Upper lobe of left lung (tissue), 6 donors: ENCODE data around the gene MYO1E. TPM values are rescaled to one million over a fixed set of nuclear protein-coding genes. Genes with fewer than 3 reads are reported as not detected.

Experiments
- ATAC-seq, 2 donors: fragments of 200-7000 bp; cut with Tn5 transposase; one replicate each; pipeline ENCODE4 v1.9.1; 2022; ENCODE audit warnings: mild to moderate bottlenecking in 2 of 2, moderate library complexity in 2 of 2; ENCODE audit not compliant: low FRiP score in 2 of 2
- DNase-seq, 2 donors: peaks; one replicate each; pipeline ENCODE4 v3.0.0-alpha.2; 2019 to 2020
- H3K27ac ChIP-seq, 4 donors: fragments of 200-600 bp; sonication (generic); one replicate each; pipeline ENCODE4 v1.5.1; 2016 to 2019
- H3K27me3 ChIP-seq, 4 donors: fragments of 200-600 bp; sonication (generic); one replicate each; pipeline ENCODE4 v1.5.1; 2017 to 2019
- H3K36me3 ChIP-seq, 4 donors: fragments of 200-600 bp; sonication (generic); one replicate each; pipeline ENCODE4 v1.5.1; 2016 to 2019
- H3K4me1 ChIP-seq, 4 donors: fragments of 200-600 bp; sonication (generic); one replicate each; pipeline ENCODE4 v1.5.1; 2018 to 2019
- H3K4me3 ChIP-seq, 4 donors: fragments of 200-600 bp; sonication (generic); one replicate each; pipeline ENCODE4 v1.5.1; 2017 to 2019; ENCODE audit warnings: mild to moderate bottlenecking in 2 of 4, moderate library complexity in 1 of 4
- H3K9me3 ChIP-seq, 4 donors: fragments of 200-600 bp; sonication (generic); one replicate each; pipeline ENCODE4 v1.5.1; 2018 to 2019
- EP300 ChIP-seq, 4 donors: sonication (generic); formaldehyde crosslinking; IDR thresholded peaks; one replicate each; pipeline ENCODE4 v1.5.1; 2017; ENCODE audit warnings: antibody characterized with exemption in 4 of 4, control low read depth in 2 of 4
- POLR2A ChIP-seq, 4 donors: fragments of 450-650 bp; IDR thresholded peaks; one replicate each; pipeline ENCODE4 v1.5.1; 2016 to 2017; ENCODE audit warnings: antibody characterized with exemption in 4 of 4, mild to moderate bottlenecking in 2 of 4
- POLR2AphosphoS5 ChIP-seq, 2 donors: sonication (generic); formaldehyde crosslinking; IDR thresholded peaks; one replicate each; pipeline ENCODE4 v1.5.1; 2017; ENCODE audit warnings: antibody characterized with exemption in 2 of 2
- WGBS, 2 donors: methylation state at CpG; one replicate each; pipeline ENCODE4 v1.1.5; 2017 to 2018; 5-methylcytosine and 5-hydroxymethylcytosine counted together
- total RNA-seq, 6 donors: library from RNA; depleted of rRNA in 4 of 6; stranded (reverse); fragments of >200 nt in 4 of 6; gene quantifications; one replicate each; pipeline versions ENCODE4 v1.1.0 to v1.2.1, GENCODE V29; 2016 to 2021
- TF ChIP-seq, protein P1 (sequence below), 6 experiments: fragments of 450-650 bp in 4 of 6; fragments of 200-600 bp in 2 of 6; sonication (generic) in 2 of 6; IDR thresholded peaks; one replicate each; pipeline ENCODE4 v1.5.1; 2016 to 2019; ENCODE audit warnings: antibody characterized with exemption in 6 of 6
- donor health status: DM: no; HTN: no; CAD: no; lungs with moderate emphysema.
- donor health status: DM: no; HTN: yes; CAD: no; lungs with severe emphysema.

Gene MYO1E
- total RNA-seq, 6 donors from 2014 or later = 39.7 to 161 (median 71.9) TPM

DNA sequence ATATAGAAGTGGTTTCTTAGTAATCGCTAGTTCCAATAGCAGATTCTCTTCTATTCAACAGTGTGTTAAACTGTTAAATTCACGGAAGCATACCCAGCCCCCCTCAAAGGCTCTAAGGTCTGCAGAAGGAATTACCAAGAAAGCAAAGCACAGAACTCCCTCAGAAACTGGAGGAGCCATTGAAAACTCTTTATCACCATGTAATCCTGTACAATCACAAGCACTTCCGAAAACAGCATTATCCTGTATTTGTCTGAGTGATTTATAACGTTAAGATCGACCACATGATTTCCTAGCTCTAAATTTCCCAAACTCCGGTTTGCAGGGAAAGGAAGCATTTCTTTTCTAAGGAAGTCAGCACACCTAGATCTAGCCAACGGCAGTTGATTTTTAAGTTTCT, 20.0 kb downstream of the MYO1E start:
- DNase-seq (no peak), ATAC-seq (no peak)
- Histone ChIP-seq H3K9me3 (no peaks in the 10 kb centered on the region), H3K4me1 (peaks cover 14 to 33% (median 20%) of the 10 kb centered on the region in 4 donors), H3K27ac (no peak overlapping the region), H3K27me3 (no peaks in the 10 kb centered on the region), H3K36me3 (no peaks in the 10 kb centered on the region), H3K4me3 (no peak overlapping the region)
- TF ChIP-seq EP300 (IDR thresholded peaks at IDR 0.05) (no peak), POLR2A (IDR thresholded peaks at IDR 0.05) (no peak)
- TF ChIP-seq, protein P1, sequence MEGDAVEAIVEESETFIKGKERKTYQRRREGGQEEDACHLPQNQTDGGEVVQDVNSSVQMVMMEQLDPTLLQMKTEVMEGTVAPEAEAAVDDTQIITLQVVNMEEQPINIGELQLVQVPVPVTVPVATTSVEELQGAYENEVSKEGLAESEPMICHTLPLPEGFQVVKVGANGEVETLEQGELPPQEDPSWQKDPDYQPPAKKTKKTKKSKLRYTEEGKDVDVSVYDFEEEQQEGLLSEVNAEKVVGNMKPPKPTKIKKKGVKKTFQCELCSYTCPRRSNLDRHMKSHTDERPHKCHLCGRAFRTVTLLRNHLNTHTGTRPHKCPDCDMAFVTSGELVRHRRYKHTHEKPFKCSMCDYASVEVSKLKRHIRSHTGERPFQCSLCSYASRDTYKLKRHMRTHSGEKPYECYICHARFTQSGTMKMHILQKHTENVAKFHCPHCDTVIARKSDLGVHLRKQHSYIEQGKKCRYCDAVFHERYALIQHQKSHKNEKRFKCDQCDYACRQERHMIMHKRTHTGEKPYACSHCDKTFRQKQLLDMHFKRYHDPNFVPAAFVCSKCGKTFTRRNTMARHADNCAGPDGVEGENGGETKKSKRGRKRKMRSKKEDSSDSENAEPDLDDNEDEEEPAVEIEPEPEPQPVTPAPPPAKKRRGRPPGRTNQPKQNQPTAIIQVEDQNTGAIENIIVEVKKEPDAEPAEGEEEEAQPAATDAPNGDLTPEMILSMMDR (IDR thresholded peaks at IDR 0.05) = no peak
- 23 to 33% methylated on average over 7 of the region's 7 CpGs for WGBS, 2 donors

DNA sequence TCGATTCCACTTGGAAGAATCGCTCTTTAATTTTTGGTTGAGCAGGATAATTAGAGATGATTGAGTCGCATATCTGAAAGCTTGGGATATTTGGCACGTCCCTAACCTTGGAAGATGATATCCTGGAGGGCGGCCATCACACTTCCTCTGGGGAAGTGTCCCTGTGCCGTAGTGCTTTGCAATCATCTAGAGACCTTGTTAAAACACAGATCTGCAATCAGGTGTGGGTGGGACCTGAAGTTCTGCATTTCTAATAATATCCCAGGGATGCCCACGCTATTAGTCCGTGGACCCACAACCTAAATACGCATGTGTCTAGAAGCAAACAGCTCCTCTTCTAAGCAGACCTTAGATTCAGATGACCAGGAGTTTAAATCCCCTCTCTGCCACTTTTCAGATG, 20.5 kb downstream of the MYO1E start:
- Histone ChIP-seq H3K4me1 (peaks cover 14 to 33% (median 20%) of the 10 kb centered on the region in 4 donors), H3K9me3 (no peaks in the 10 kb centered on the region), H3K27ac (no peak overlapping the region), H3K4me3 (no peak overlapping the region), H3K27me3 (no peaks in the 10 kb centered on the region), H3K36me3 (no peaks in the 10 kb centered on the region)
- ATAC-seq = no peak
- TF ChIP-seq POLR2A (IDR thresholded peaks at IDR 0.05) = no peak
- TF ChIP-seq, protein P1 (IDR thresholded peaks at IDR 0.05) = no peak
- no peak for TF ChIP-seq EP300 (IDR thresholded peaks at IDR 0.05)
- TF ChIP-seq POLR2AphosphoS5 (IDR thresholded peaks at IDR 0.05) = no peak
- no peak for DNase-seq
- 62 to 65% methylated on average over 9 of the region's 9 CpGs for WGBS, 2 donors

DNA sequence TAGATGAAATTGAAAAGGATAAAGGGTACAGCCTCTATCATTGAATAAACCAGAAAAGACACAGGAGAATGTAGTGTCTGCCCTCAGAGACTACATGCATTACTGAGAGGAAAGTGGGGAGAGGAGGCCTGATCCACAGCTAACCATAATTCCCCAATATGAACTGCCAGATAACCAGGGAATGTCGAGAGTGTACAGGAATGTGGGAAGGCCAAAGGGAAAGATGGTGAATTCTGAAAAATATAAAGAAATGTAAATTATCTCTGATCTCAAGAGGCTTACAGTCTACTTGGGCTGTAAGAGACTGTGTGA, 22.3 kb downstream of the MYO1E start:
- H3K4me1 ChIP-seq = peaks cover 14 to 33% (median 23%) of the 10 kb centered on the region in 4 donors
- no peak overlapping the region for H3K4me3 ChIP-seq
- no peak for DNase-seq
- ATAC-seq = no peak
- no peaks in the 10 kb centered on the region for H3K9me3 ChIP-seq
- no peaks in the 10 kb centered on the region for H3K36me3 ChIP-seq
- H3K27me3 ChIP-seq = no peaks in the 10 kb centered on the region
- H3K27ac ChIP-seq = peak overlapping the region in 3 of 4 donors; percentile 9 to 63 (median 49)
- TF ChIP-seq EP300 (IDR thresholded peaks at IDR 0.05) (no peak), POLR2A (IDR thresholded peaks at IDR 0.05) (no peak), POLR2AphosphoS5 (IDR thresholded peaks at IDR 0.05) (no peak)
- TF ChIP-seq, protein P1 (IDR thresholded peaks at IDR 0.05) = no peak
- 92 to 96% methylated on average over 1 of the region's 1 CpG for WGBS, 2 donors

DNA sequence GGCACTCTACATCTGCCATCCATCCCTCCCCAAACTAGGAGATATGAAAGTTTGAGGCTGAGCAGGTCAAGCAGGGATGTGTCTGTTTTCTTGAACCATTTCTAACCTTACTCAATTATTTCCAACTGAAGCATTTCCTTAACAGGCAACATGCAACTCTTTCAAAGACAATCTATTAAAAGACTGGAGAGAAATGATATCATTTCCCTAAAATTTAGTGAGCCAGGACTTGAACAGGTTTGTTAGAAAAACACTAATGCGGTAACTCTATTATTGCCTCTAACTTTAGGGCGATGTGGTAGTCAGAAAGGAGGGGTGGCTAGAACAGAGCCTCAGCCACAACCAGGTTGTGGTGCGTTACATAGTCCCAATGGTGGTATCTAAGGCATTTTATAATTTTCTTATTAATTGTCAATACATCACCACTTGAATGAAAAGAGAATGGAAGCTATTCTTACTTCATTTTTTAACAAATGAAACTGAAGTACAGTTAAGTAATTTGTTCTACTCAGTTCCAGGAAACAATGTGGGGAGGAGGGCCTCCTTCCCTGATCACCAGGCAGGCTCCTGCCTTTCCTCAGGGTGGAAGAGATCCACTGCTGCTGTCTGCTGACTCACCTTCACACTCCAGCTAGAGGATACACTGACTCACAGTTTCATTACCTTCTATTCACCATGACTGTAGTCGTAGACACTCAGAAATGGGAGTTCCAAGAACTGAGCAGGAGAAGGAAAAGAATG, 22.8 kb downstream of the MYO1E start:
- Histone ChIP-seq H3K36me3 (no peaks in the 10 kb centered on the region), H3K4me1 (peaks cover 14 to 31% (median 24%) of the 10 kb centered on the region in 4 donors), H3K27ac (peak overlapping the region in 3 of 4 donors; percentile 9 to 63 (median 49)), H3K9me3 (no peaks in the 10 kb centered on the region), H3K4me3 (no peak overlapping the region), H3K27me3 (no peaks in the 10 kb centered on the region)
- DNase-seq (peak in 1 of 2 donors; percentile 66), ATAC-seq (peak; percentile 84 to 93)
- WGBS, 2 donors = 66 to 77% methylated on average over 4 of the region's 4 CpGs
- TF ChIP-seq POLR2A (IDR thresholded peaks at IDR 0.05) (no peak), POLR2AphosphoS5 (IDR thresholded peaks at IDR 0.05) (peak; percentile 26 to 44), EP300 (IDR thresholded peaks at IDR 0.05) (peak in 1 of 4 donors; percentile 46)
- TF ChIP-seq, protein P1 (IDR thresholded peaks at IDR 0.05) = no peak

DNA sequence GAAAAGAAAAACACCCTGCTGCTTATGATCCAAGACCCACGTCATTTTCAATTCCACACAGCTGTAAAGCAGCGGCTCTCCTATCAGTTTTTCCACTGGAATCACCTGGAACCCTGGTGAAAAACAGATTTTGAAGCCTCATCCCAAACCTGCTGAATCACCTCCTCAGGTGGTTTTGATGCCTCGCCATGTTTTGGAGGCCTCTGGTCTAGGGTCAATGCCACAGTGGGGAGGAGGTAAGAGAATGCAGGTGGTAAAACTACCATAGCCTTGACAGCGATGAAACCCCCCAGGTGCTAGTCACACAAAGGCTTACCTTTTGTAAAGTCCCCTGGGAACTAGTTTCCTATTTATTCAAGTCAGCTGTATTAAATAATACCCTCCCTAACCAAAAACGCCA, 24.8 kb downstream of the MYO1E start:
- Histone ChIP-seq H3K4me1 (peaks cover 14 to 23% (median 19%) of the 10 kb centered on the region in 4 donors), H3K4me3 (no peak overlapping the region), H3K9me3 (no peaks in the 10 kb centered on the region), H3K27me3 (no peaks in the 10 kb centered on the region), H3K27ac (no peak overlapping the region), H3K36me3 (no peaks in the 10 kb centered on the region)
- no peak for ATAC-seq
- no peak for TF ChIP-seq EP300 (IDR thresholded peaks at IDR 0.05)
- WGBS, 2 donors = 86 to 90% methylated on average over 5 of the region's 5 CpGs
- DNase-seq = no peak
